ENCODE measurements around the gene MELK.

The MELK gene

DNA sequence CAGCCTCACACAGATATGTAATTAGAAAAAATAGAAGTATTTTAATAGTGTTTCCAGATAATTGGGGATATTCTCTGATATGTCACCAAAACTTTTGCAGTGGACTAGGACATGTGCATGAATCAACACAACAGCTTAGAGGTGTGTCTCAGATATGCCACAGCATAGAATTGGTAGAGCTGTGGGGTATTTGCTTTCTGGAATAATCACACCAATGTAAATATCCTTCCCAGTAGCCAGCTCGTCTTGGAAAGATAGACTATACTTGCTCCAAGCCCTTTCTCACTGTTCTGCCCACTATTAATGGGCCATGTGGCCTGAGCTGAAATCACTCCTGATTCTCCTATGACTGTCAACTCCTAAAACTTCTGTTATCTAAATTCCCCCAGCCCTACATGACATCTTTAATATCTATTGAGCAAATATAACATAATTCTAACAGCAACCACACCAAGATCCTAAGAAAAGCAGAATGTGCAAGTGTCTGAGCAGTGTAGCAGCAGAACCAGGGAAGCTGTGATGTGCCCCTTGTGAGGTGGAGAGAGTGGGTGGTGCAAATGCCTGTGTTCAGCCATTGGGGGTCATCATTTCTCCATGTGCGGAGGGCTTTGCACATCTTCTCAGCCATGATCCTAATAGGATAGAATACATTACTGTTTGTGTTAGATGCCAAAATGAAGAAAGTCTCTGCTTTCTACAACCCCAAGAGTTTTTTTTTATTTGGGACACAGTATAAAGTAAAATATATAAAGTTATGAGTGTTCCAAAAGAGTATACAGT is 65.0 kb downstream of the MELK start:
- Histone ChIP-seq H3K36me3 (ENCODE audit: control insufficient read depth, insufficient read depth, low read length) (peaks cover 7% of the 10 kb centered on the region), H3K27me3 (ENCODE audit: control insufficient read depth, insufficient read depth, low read length) (no peaks in the 10 kb centered on the region), H3K9ac (ENCODE audit: low read depth, low read length) (no peak overlapping the region), H3K4me1 (ENCODE audit: control insufficient read depth, insufficient read depth, low read length) (no peaks in the 10 kb centered on the region), H3K4me3 (ENCODE audit: low read depth, low read length) (no peak overlapping the region), H3K9me3 (ENCODE audit: control insufficient read depth, insufficient read depth, low read length) (no peaks in the 10 kb centered on the region)

DNA sequence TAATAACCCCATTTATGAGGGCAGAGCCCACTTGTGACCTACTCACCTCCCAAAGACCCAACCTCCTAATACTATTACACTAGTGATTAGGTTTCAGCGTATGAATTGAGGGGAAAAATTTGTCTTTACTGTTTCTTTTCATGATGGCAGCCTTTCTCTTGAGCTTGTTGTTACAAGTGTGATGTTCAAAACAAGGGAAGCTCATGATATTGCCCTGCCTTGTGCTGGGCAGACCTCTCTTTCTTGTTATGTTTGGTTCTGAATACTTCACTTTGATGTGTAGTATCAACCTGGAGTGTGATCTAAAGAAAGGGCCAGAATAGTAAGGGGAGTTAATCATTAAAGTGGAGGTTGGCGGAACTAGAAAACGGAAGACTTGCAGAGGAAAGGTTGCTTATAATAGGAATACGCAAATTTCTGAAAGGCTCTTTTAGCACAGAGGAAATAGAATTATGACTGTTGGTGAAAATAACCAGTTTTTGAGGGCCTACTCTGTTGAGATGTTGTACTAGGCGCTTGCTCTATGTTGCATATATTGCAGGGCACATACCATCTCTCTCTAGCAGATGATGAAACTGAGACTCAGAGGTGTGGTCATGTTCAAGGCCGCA is 68.2 kb downstream of the MELK start:
- Histone ChIP-seq H3K9ac (ENCODE audit: low read depth, low read length) (no peak overlapping the region), H3K4me3 (ENCODE audit: low read depth, low read length) (no peak overlapping the region), H3K36me3 (ENCODE audit: control insufficient read depth, insufficient read depth, low read length) (peaks cover 5% of the 10 kb centered on the region), H3K4me1 (ENCODE audit: control insufficient read depth, insufficient read depth, low read length) (no peaks in the 10 kb centered on the region), H3K9me3 (ENCODE audit: control insufficient read depth, insufficient read depth, low read length) (no peaks in the 10 kb centered on the region), H3K27me3 (ENCODE audit: control insufficient read depth, insufficient read depth, low read length) (no peaks in the 10 kb centered on the region)

- Histone ChIP-seq H3K9ac (ENCODE audit: low read depth, low read length) (no peak overlapping the region), H3K27me3 (ENCODE audit: control insufficient read depth, insufficient read depth, low read length) (no peaks in the 10 kb centered on the region), H3K9me3 (ENCODE audit: control insufficient read depth, insufficient read depth, low read length) (no peaks in the 10 kb centered on the region), H3K36me3 (ENCODE audit: control insufficient read depth, insufficient read depth, low read length) (no peaks in the 10 kb centered on the region), H3K4me3 (ENCODE audit: low read depth, low read length) (no peak overlapping the region), H3K4me1 (ENCODE audit: control insufficient read depth, insufficient read depth, low read length) (no peaks in the 10 kb centered on the region)
These were observed 70.1 kb downstream of the MELK start for GRCh38 chr9:36642817-36643216.

DNA sequence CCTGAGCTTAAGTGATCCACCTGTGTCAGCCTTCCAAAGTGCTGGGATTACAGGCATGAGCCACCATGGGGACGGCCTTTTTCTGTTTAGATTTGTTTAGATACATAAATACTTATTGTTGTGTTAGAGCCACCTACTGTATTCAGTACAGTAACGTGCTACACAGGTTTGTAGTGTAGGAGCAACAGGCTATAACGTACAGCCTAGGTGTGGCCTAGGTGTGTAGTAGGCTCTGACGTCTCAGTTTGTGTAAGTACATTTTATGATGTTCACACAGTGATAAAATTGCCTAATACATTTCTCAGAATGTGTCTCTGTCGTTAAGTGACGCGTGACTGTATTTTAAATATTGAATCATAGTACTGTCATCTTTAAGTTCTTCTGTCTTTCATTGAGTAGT is 84.1 kb downstream of the MELK start:
- Histone ChIP-seq H3K36me3 (ENCODE audit: control insufficient read depth, insufficient read depth, low read length) (peaks cover 9% of the 10 kb centered on the region), H3K9me3 (ENCODE audit: control insufficient read depth, insufficient read depth, low read length) (no peaks in the 10 kb centered on the region), H3K9ac (ENCODE audit: low read depth, low read length) (no peak overlapping the region), H3K4me1 (ENCODE audit: control insufficient read depth, insufficient read depth, low read length) (no peaks in the 10 kb centered on the region), H3K27me3 (ENCODE audit: control insufficient read depth, insufficient read depth, low read length) (no peaks in the 10 kb centered on the region), H3K4me3 (ENCODE audit: low read depth, low read length) (no peak overlapping the region)

- Histone ChIP-seq H3K4me3 (ENCODE audit: low read depth, low read length) (no peak overlapping the region), H3K27me3 (ENCODE audit: control insufficient read depth, insufficient read depth, low read length) (no peaks in the 10 kb centered on the region), H3K36me3 (ENCODE audit: control insufficient read depth, insufficient read depth, low read length) (peaks cover 2% of the 10 kb centered on the region), H3K9ac (ENCODE audit: low read depth, low read length) (no peak overlapping the region), H3K9me3 (ENCODE audit: control insufficient read depth, insufficient read depth, low read length) (no peaks in the 10 kb centered on the region), H3K4me1 (ENCODE audit: control insufficient read depth, insufficient read depth, low read length) (no peaks in the 10 kb centered on the region)
These were observed 86.8 kb downstream of the MELK start for GRCh38 chr9:36659500-36659899.

DNA sequence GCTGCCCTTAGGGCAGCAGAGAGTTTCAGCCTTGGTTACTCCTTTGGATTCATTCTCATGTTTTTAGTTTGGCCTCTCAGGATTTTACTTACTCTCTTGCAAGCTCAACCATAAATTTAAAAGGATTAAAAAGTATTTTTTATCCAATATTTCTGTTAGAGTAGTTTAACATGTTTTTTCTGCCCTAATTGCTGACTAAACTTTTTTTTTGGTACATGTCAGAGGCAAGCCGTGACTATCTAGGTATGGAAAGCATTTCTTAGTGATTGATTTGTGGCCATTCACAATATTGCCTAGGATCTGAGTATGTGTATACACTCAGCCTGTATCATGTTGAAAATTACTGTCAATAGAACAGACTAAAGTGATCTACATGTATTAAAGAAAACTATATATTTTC is 92.1 kb downstream of the MELK start:
- no peak overlapping the region for H3K4me3 ChIP-seq (ENCODE audit: low read depth, low read length)
- no peaks in the 10 kb centered on the region for H3K27me3 ChIP-seq (ENCODE audit: control insufficient read depth, insufficient read depth, low read length)
- no peaks in the 10 kb centered on the region for H3K4me1 ChIP-seq (ENCODE audit: control insufficient read depth, insufficient read depth, low read length)
- no peak overlapping the region for H3K9ac ChIP-seq (ENCODE audit: low read depth, low read length)
- H3K9me3 ChIP-seq (ENCODE audit: control insufficient read depth, insufficient read depth, low read length) = no peaks in the 10 kb centered on the region
- no peaks in the 10 kb centered on the region for H3K36me3 ChIP-seq (ENCODE audit: control insufficient read depth, insufficient read depth, low read length)

- Histone ChIP-seq H3K4me3 (ENCODE audit: low read depth, low read length) (no peak overlapping the region), H3K4me1 (ENCODE audit: control insufficient read depth, insufficient read depth, low read length) (no peaks in the 10 kb centered on the region), H3K36me3 (ENCODE audit: control insufficient read depth, insufficient read depth, low read length) (no peaks in the 10 kb centered on the region), H3K9me3 (ENCODE audit: control insufficient read depth, insufficient read depth, low read length) (no peaks in the 10 kb centered on the region), H3K27me3 (ENCODE audit: control insufficient read depth, insufficient read depth, low read length) (no peaks in the 10 kb centered on the region), H3K9ac (ENCODE audit: low read depth, low read length) (no peak overlapping the region)
These were observed 92.7 kb downstream of the MELK start for GRCh38 chr9:36665387-36665786.

DNA sequence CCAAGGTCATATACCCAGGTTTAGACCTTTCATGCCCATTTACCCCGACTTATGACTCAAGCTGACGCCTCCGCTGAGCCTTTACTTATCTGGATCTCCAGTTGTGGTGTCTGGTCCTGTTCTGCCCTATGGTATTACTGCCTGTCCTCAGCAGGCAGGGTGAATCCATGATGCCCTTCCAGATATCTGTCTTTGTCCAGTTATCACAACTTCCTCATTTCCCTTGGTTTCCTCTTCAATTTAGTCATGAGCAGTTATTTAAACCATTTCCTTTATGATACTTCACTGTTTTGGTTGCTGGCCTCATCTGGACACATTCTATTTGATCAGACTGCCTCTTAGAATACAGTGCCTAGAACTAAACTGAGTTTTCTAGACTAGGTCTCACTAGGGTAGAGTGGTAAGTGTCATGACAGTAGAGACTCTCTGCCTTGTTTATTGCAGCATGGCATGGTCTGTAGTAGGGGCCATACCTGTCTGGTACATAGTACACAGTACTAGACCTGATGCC is 93.3 kb downstream of the MELK start:
- Histone ChIP-seq H3K9me3 (ENCODE audit: control insufficient read depth, insufficient read depth, low read length) (no peaks in the 10 kb centered on the region), H3K27me3 (ENCODE audit: control insufficient read depth, insufficient read depth, low read length) (no peaks in the 10 kb centered on the region), H3K36me3 (ENCODE audit: control insufficient read depth, insufficient read depth, low read length) (no peaks in the 10 kb centered on the region), H3K4me3 (ENCODE audit: low read depth, low read length) (no peak overlapping the region), H3K9ac (ENCODE audit: low read depth, low read length) (no peak overlapping the region), H3K4me1 (ENCODE audit: control insufficient read depth, insufficient read depth, low read length) (no peaks in the 10 kb centered on the region)

DNA sequence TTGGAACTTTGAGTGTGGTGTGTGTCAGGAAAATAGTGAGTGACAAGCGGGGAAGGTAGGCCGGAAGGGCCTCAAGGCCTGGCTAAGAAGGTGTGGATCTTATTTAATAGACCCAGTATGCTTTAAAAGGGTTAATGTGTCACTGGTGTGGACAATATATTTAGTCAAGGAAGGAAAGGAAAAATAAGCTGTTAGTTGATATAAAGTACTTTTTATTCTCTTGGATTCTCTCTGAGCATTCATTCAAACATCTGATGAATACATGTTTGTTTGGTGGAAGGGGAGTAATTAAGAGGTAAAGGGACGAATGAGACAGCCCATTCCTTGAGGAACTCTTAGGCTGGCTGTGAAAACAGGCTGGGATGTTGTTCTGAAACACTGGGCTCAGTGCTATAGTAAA is 98.9 kb downstream of the MELK start:
- Histone ChIP-seq H3K27me3 (ENCODE audit: control insufficient read depth, insufficient read depth, low read length) (no peaks in the 10 kb centered on the region), H3K9ac (ENCODE audit: low read depth, low read length) (no peak overlapping the region), H3K36me3 (ENCODE audit: control insufficient read depth, insufficient read depth, low read length) (peaks cover 3% of the 10 kb centered on the region), H3K4me1 (ENCODE audit: control insufficient read depth, insufficient read depth, low read length) (no peaks in the 10 kb centered on the region), H3K4me3 (ENCODE audit: low read depth, low read length) (no peak overlapping the region), H3K9me3 (ENCODE audit: control insufficient read depth, insufficient read depth, low read length) (no peaks in the 10 kb centered on the region)

DNA sequence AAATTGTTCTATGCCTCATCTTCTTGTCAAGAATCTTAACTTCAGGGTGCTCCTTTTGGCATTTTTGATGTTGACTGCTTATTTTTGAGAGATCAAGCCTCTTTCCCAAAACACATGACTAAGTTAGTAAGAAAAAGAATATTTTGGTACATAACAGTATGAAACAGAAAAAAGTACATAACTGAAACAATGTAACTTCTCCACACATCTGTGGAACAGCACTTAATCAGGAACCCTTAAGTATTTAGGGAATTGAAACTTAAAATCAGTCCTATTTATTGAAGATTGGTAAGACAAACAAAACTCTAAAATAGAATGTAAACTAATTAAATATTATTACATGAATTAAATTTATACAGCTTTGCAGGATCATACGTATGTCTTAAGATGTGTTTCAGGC is 103.4 kb downstream of the MELK start:
- no peak overlapping the region for H3K4me3 ChIP-seq (ENCODE audit: low read depth, low read length)
- no peaks in the 10 kb centered on the region for H3K4me1 ChIP-seq (ENCODE audit: control insufficient read depth, insufficient read depth, low read length)
- no peaks in the 10 kb centered on the region for H3K9me3 ChIP-seq (ENCODE audit: control insufficient read depth, insufficient read depth, low read length)
- H3K27me3 ChIP-seq (ENCODE audit: control insufficient read depth, insufficient read depth, low read length) = no peaks in the 10 kb centered on the region
- peaks cover 3% of the 10 kb centered on the region for H3K36me3 ChIP-seq (ENCODE audit: control insufficient read depth, insufficient read depth, low read length)
- no peak overlapping the region for H3K9ac ChIP-seq (ENCODE audit: low read depth, low read length)

GRCh38 chr9:36676778-36677485 is 104.2 kb downstream of the MELK start:
- peaks cover 3% of the 10 kb centered on the region for H3K36me3 ChIP-seq (ENCODE audit: control insufficient read depth, insufficient read depth, low read length)
- H3K4me3 ChIP-seq (ENCODE audit: low read depth, low read length) = no peak overlapping the region
- H3K4me1 ChIP-seq (ENCODE audit: control insufficient read depth, insufficient read depth, low read length) = no peaks in the 10 kb centered on the region
- no peaks in the 10 kb centered on the region for H3K9me3 ChIP-seq (ENCODE audit: control insufficient read depth, insufficient read depth, low read length)
- no peaks in the 10 kb centered on the region for H3K27me3 ChIP-seq (ENCODE audit: control insufficient read depth, insufficient read depth, low read length)
- H3K9ac ChIP-seq (ENCODE audit: low read depth, low read length) = no peak overlapping the region

GRCh38 chr9:36677611-36678010 is 104.9 kb downstream of the MELK start:
- Histone ChIP-seq H3K9ac (ENCODE audit: low read depth, low read length) (no peak overlapping the region), H3K9me3 (ENCODE audit: control insufficient read depth, insufficient read depth, low read length) (no peaks in the 10 kb centered on the region), H3K36me3 (ENCODE audit: control insufficient read depth, insufficient read depth, low read length) (peaks cover 3% of the 10 kb centered on the region), H3K4me1 (ENCODE audit: control insufficient read depth, insufficient read depth, low read length) (no peaks in the 10 kb centered on the region), H3K4me3 (ENCODE audit: low read depth, low read length) (no peak overlapping the region), H3K27me3 (ENCODE audit: control insufficient read depth, insufficient read depth, low read length) (no peaks in the 10 kb centered on the region)
